Fibroblast of lung (primary cell): ENCODE results near the gene KIF6. TPM values are rescaled to one million over a fixed set of nuclear protein-coding genes. Genes with fewer than 3 reads are reported as not detected.

Source experiments
- DNase-seq, 2 donors: peaks; one replicate each; pipeline versions ENCODE4 v3.0.0 to v3.0.0-alpha.2; 2010; ENCODE audit warnings: low read depth in 2 of 2
- H2AFZ ChIP-seq: 2 replicates; pipeline ENCODE4 v1.5.1; 2012; ENCODE audit warnings: low read length, control low read depth, inconsistent platforms
- H3K27ac ChIP-seq: 2 replicates; pipeline ENCODE4 v1.5.1; 2011; ENCODE audit warnings: low read length, control low read depth; ENCODE audit not compliant: insufficient read depth
- H3K27me3 ChIP-seq: 2 replicates; pipeline ENCODE4 v1.5.1; 2011; ENCODE audit warnings: mild to moderate bottlenecking, low read length; ENCODE audit not compliant: control insufficient read depth, insufficient read depth
- H3K36me3 ChIP-seq: 2 replicates; pipeline ENCODE4 v1.5.1; 2011; ENCODE audit warnings: low read length; ENCODE audit not compliant: control insufficient read depth, insufficient read depth
- H3K4me1 ChIP-seq: 2 replicates; pipeline ENCODE4 v1.5.1; 2011; ENCODE audit warnings: low read length; ENCODE audit not compliant: control insufficient read depth, insufficient read depth; ENCODE audit errors: extremely low read depth
- H3K4me2 ChIP-seq: 2 replicates; pipeline ENCODE4 v1.5.1; 2011; ENCODE audit warnings: low read length, control low read depth; ENCODE audit not compliant: insufficient read depth; ENCODE audit errors: extremely low read depth
- H3K4me3 ChIP-seq, 4 experiments: fragments of 200-600 bp in 1 of 4; sonication (generic) in 1 of 4; replicated peaks in 1 of 4; 2 replicates each; pipeline ENCODE4 v1.5.1; 2011 to 2016; ENCODE audit warnings: low read length in 4 of 4, low read depth in 3 of 4, mild to moderate bottlenecking in 3 of 4, control low read depth in 2 of 4, inconsistent platforms in 1 of 4, mixed read lengths in 1 of 4; ENCODE audit not compliant: insufficient read depth in 1 of 4; ENCODE audit errors: control extremely low read depth in 1 of 4
- H3K79me2 ChIP-seq: 2 replicates; pipeline ENCODE4 v1.5.1; 2012; ENCODE audit warnings: mild to moderate bottlenecking, low read length, inconsistent platforms; ENCODE audit not compliant: control insufficient read depth, insufficient read depth
- H3K9ac ChIP-seq: 2 replicates; pipeline ENCODE4 v1.5.1; 2011; ENCODE audit warnings: mild to moderate bottlenecking, low read length, control low read depth; ENCODE audit not compliant: insufficient read depth
- H3K9me3 ChIP-seq: 2 replicates; pipeline ENCODE4 v1.5.1; 2012; ENCODE audit warnings: low read depth, low read length; ENCODE audit not compliant: control insufficient read depth, insufficient read depth
- H4K20me1 ChIP-seq: 2 replicates; pipeline ENCODE4 v1.5.1; 2011; ENCODE audit warnings: low read length; ENCODE audit not compliant: control insufficient read depth, insufficient read depth; ENCODE audit errors: extremely low read depth
- CTCF ChIP-seq, 2 donors: IDR thresholded peaks in 1 of 2; conservative IDR thresholded peaks in 1 of 2; 1 replicate in 1 of 2; 2 replicates in 1 of 2; pipeline ENCODE4 v1.5.1; 2011 to 2012; ENCODE audit warnings: low read length in 2 of 2, control low read depth in 1 of 2, inconsistent platforms in 1 of 2, low read depth in 1 of 2, mild to moderate bottlenecking in 1 of 2
- EZH2 ChIP-seq: IDR thresholded peaks from 2 replicates; pipeline ENCODE4 v1.5.1; 2012; ENCODE audit warnings: low read length, control low read depth, mild to moderate bottlenecking; ENCODE audit errors: missing control alignments
- polyA plus RNA-seq, 2 donors: library from polyadenylated mRNA; depleted of rRNA in 1 of 2; stranded (reverse) in 1 of 2; unstranded in 1 of 2; fragments of >200 nt; gene quantifications; 2 replicates each; pipeline ENCODE4 v1.2.1, GENCODE V29; 2011 to 2012; ENCODE audit warnings: missing spikeins in 1 of 2
- total RNA-seq: library from RNA; depleted of rRNA; stranded (reverse); fragments of >200 nt; gene quantifications from 2 replicates; pipeline ENCODE4 v1.2.1, GENCODE V29; 2014

The KIF6 gene
- total and polyA plus RNA-seq, 2 donors (not counting 1 experiment from before 2014, with no cell fraction given) = 0.24 to 0.83 TPM

GRCh38 chr6:39314273-39314795 is 410.9 kb downstream of the KIF6 start, which contains the start of gene KCNK17:
KCNK17 (minus strand) TSS chr6:39314419; CDS start chr6:39314320, 99 bp downstream.
- Histone ChIP-seq H2AFZ (no peak within 1 kb of the TSS), H4K20me1 (no peaks in the 10 kb centered on the region), H3K9me3 (no peaks in the 10 kb centered on the region), H3K4me1 (no peaks in the 10 kb centered on the region), H3K4me2 (no peak within 1 kb of the TSS), H3K9ac (no peak within 1 kb of the TSS), H3K79me2 (no peaks in the 10 kb centered on the region), H3K4me3 (no peak within 1 kb of the TSS), H3K36me3 (no peaks in the 10 kb centered on the region), H3K27ac (no peak within 1 kb of the TSS), H3K27me3 (peaks cover 22% of the 10 kb centered on the region)
- no peak for DNase-seq
- TF ChIP-seq EZH2 (no peak), CTCF (conservative IDR thresholded peaks at IDR 0.05 in 1 of 2, IDR thresholded peaks at IDR 0.05 in 1 of 2; ENCODE audit: low read depth in 1 of 2, low read length in 2 of 2) (no peak)

GRCh38 chr6:39313526-39314272 is 411.5 kb downstream of the KIF6 start:
- Histone ChIP-seq H3K9ac (no peak overlapping the region), H2AFZ (no peak overlapping the region), H3K4me2 (no peak overlapping the region), H3K79me2 (no peaks in the 10 kb centered on the region), H3K36me3 (no peaks in the 10 kb centered on the region), H3K27ac (no peak overlapping the region), H3K9me3 (no peaks in the 10 kb centered on the region), H3K27me3 (peaks cover 19% of the 10 kb centered on the region), H3K4me1 (no peaks in the 10 kb centered on the region), H3K4me3 (no peak overlapping the region), H4K20me1 (no peaks in the 10 kb centered on the region)
- no peak for DNase-seq
- TF ChIP-seq EZH2 (no peak), CTCF (conservative IDR thresholded peaks at IDR 0.05 in 1 of 2, IDR thresholded peaks at IDR 0.05 in 1 of 2; ENCODE audit: low read depth in 1 of 2, low read length in 2 of 2) (no peak)

- no peak for TF ChIP-seq CTCF (conservative IDR thresholded peaks at IDR 0.05 in 1 of 2, IDR thresholded peaks at IDR 0.05 in 1 of 2; ENCODE audit: low read depth in 1 of 2, low read length in 2 of 2)
- no peak for TF ChIP-seq EZH2
- Histone ChIP-seq H3K9ac (no peak overlapping the region), H2AFZ (no peak overlapping the region), H4K20me1 (no peaks in the 10 kb centered on the region), H3K36me3 (no peaks in the 10 kb centered on the region), H3K27ac (no peak overlapping the region), H3K27me3 (peaks cover 19% of the 10 kb centered on the region), H3K79me2 (no peaks in the 10 kb centered on the region), H3K4me2 (no peak overlapping the region), H3K9me3 (no peaks in the 10 kb centered on the region), H3K4me3 (no peak overlapping the region), H3K4me1 (no peaks in the 10 kb centered on the region)
- no peak for DNase-seq
These were observed 412.2 kb downstream of the KIF6 start for GRCh38 chr6:39312912-39313525.
